Muscle of back (tissue), 11 donors: ENCODE results near the gene FLRT1. TPM values are rescaled to one million over a fixed set of nuclear protein-coding genes. Genes with fewer than 3 reads are reported as not detected.
"Not testable (repeated sequence)": the region's sequence is repeated elsewhere in the genome, so short reads cannot be mapped to it uniquely, and the experiment has no call there.

Source experiments
- DNase-seq, 3 donors: peaks; one replicate each; pipeline versions ENCODE4 v3.0.0 to v3.0.0-alpha.2; 2013
- polyA plus RNA-seq, 10 donors: library from polyadenylated mRNA; unstranded; fragments of 120-200 nt; gene quantifications; one replicate each; pipeline ENCODE4 v1.2.1, GENCODE V29; 2013; ENCODE audit not compliant: insufficient read length in 10 of 10

Gene FLRT1
- polyA plus RNA-seq, 10 donors, result 1.7 to 6.9 (median 2.3) TPM

DNA sequence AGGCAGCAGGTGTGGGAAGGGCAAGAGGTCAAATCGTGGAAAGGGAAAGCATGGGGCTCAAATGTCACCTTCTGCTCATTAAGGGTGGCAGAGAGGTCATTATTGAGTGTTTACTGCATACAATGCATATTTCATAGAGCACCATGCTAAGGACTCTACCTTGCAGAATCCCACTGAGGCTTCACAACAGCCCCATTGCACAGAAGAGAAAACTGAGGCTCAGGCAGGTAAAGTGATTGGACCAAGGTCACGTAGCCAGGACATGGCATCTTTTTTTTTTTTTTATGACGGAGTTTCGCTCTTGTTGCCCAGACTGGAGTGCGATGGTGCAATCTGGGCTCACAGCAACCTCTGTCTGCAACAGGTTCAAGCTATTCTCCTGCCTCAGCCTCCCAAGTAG lies 7.8 kb downstream of the FLRT1 start:
- DNase-seq, result no peak

DNA sequence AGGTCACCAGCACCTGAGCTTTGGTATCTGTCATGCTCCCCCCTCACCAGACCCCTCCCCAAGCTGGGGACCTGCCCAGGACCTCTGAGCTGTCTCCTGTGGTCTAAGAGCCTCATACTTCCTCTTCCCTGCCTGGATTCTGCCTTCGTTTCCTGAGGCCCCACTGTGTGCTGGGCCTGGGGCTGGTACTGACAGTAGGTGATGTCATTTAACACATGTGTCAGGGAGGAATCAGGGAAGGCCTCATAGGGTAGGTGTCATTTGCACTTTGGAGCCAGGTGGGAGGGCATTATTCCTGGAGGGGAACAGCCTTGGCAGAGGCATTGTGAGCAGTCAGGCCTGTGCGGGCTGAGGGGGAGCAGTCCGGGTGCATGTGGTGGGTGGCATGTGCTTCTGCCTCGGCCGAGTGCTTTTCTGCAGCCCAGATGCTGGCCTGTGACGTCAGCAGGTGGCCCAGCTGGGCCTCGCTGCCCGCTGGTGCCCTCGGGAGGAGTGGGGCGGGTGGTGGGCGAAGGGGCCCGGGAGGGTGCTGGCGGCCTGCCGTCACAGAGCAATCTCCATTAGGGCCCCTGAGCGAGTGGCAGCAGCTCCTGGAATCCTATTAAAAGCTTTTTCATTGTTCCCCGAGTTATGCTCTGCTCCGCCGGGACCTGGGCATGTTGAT lies 9.1 kb downstream of the FLRT1 start:
- DNase-seq, result no peak

DNA sequence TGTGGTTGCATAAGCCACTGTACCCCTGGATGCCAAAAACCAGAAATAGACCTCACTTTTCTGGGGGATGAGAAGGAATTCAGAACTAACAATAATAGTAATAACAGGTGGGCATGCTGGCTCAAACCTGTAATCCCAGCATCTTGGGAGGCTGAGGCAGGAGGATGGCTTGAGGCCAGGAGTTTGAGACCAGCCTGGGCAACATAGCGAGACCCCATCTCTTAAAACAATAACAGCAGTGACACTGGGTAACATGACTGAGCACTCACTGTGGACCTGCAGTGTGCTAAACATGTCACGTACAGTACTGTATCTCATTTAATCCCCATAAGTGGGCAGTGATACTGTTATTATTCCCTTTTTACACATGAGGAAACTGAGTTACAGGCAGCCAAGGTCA lies 10.0 kb downstream of the FLRT1 start:
- no peak for DNase-seq

DNA sequence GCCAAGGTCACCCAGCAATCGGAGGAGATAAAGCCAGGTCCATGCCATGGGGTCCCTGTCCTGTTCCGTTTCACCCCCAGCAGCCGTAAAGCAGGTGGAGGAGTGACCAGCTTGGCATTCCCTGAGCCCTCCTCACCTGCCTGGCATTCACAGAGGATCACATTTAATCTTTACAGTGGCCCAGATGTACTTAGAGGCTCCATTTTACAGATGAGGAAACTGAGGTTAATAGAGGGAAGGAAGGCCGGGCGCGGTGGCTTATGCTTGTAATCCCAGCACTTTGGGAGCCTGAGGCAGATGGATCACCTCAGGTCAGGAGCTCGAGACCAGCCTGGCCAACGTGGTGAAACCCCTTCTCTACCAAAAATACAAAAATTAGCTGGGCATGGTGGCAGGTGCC lies 11.6 kb downstream of the FLRT1 start:
- not testable (repeated sequence) for DNase-seq

DNA sequence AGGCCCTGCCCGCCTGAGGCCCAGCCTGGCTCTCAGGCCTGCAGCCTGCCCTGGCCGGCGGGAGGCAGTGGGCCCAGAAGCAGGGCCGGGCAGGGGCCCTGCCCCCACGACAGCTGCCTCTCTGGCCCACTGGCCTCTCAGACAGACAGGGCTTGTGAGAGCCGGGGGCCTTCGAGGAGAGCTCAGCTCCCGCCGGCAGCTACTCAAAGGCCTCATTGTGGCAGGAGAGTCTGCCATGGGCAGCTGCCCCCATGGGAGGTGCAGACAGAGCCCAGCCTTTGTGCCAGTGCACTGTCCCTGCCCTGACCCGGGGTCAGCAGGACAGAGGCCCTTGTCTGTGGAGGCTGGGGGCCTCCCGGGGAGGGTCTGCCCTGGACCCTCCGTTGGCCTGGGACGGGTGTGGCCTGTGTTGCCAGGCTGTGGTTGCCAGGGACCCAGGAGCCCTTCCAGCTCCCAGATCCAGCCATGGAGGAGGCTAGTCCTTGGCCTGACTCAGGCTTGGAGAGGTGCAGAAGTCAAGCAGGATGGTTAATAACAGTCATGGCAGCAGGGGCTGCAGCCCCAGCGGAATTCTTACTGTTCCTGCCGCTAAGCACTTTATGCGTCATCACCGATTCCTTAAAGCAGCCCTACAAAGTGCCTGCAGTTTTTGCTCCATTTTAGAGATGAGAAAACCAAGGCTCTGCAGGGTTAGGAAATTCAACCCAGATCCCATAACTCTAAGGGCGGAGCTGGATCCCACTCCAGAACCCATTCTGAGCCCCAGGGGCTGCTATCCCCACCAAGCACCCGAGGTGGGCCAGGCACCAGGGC lies 12.5 kb downstream of the FLRT1 start:
- peak; percentile 36 to 73 (median 38) for DNase-seq

DNA sequence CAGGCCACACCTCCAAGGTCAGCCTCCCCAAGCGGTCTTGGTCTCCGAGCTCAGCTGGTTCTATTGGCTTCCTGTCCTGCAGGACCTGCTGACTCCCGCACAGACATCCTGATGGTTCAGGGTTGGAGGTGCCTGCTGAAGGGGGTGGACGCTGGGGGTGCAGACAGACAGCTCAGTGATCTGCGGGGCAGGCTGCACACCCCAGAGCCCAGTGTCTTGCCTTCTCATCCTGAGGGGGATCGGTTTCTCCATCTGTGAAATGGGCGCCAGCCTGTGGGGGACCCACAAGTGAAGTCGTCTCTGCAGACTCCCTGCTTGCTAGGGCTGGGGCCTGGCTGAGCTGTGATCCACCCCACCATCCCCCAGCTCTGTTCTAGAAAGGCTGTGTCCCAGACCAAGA lies 13.8 kb downstream of the FLRT1 start:
- no peak for DNase-seq

DNA sequence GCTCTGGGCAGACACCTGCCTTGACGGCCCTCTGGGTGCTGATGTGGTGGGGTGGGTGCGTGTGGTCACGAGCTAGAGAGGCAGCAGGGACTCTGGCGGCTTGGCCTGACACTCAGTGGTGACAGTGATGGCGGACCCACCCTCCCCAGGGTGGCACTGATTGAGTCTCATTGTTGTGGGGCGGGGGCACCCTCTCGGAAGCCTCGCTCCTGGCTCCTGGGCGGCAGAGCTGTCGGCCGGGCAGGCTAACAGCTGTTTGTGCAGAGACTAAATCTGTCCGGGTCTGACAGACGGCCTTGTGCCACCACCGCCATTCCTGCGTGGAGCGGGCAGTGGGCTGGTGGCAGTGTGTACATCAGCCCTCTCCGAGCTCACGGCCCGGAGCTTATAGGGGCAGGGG lies 15.6 kb downstream of the FLRT1 start:
- no peak for DNase-seq

DNA sequence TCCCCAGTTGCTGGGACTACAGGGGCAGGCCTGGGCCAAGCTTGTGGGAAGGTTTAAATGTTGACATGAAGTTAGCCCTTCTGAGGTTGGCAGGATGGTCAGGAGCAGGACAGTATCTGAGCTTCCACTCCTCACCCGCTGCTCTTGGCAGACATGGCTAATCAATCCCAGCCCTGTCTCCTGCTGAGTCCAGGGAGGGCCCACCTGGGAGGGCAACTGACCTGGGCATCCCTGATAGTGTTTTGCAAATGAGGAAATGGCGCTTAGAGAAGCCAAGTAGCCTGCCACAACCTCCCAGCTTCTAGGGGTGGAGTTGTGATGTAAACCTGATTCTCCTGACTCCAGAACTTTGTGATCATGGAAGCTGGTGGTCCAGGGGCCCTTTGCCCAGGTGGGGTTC lies 16.7 kb downstream of the FLRT1 start:
- DNase-seq, result no peak

DNA sequence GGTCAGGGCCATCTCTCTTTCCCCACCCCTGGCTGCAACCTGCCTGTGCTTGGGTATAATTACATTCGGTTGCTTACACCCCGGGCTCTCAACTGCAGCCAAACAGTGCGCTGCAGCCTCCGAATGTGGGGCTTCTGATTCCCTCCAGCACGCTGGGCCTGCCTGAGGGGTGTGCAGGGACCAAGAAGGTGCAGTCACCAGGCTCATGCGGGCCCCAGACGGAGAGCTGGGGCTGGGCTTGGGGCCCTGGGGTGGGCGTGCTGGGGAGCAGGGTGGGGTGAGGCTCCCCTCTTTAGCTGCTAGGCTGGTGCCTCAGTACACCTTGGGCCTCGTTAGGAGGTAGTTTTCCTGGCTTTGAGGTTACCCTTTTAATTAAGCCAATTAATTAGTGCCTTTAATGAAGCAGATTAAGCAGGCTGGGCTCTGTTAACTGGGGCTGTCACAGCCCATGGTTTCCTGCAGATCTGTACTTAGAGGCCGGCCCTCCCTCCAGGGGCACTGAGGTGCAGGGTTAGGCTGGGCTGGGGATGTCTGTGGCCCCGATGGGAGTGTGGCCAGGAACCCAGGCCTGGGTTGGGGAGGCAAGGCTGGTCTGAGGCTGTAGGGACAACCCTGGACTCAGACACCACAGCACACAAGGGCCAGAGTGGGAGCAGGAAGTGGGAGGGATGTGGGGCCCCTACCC lies 17.3 kb downstream of the FLRT1 start:
- no peak for DNase-seq

DNA sequence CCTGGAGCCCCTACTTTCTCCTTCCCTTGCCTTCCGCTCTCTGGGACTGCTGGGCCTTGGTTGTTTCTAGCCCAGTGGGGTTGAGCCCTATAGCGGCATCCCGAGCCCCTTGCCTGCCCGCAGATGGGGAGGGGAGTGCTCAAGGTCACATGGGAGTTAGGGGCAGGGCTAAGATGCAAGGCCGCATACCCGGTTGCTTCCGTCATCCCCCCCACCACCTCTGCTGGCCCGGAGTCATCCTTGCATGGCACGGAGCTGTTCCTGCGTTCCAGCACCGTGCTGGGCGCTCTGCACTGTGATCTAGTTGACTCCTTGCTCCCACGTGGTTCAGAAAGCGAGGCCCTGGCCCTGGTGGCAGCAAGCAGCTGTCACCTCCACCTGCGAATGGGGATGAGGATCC lies 18.0 kb downstream of the FLRT1 start:
- no peak for DNase-seq

DNA sequence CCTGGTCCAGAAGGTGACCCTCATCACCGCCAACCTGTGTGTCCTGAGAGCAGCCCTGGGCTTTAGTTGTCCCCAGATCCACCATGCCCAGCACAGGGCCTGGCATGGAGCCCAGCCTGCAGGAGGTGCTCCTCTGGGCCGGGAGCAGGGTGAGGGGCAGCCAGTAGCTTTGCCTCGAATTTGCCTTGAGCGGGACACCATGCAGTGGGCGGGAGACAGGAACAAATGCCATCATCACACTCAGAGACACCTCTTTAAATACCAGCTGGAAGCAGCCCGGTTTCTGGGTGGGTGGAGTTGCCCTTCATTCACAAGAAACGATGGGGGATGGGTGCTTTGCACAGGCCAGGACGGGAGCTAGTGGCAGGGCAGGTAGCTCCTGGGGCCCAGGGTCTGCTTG lies 19.3 kb downstream of the FLRT1 start:
- no peak for DNase-seq

DNA sequence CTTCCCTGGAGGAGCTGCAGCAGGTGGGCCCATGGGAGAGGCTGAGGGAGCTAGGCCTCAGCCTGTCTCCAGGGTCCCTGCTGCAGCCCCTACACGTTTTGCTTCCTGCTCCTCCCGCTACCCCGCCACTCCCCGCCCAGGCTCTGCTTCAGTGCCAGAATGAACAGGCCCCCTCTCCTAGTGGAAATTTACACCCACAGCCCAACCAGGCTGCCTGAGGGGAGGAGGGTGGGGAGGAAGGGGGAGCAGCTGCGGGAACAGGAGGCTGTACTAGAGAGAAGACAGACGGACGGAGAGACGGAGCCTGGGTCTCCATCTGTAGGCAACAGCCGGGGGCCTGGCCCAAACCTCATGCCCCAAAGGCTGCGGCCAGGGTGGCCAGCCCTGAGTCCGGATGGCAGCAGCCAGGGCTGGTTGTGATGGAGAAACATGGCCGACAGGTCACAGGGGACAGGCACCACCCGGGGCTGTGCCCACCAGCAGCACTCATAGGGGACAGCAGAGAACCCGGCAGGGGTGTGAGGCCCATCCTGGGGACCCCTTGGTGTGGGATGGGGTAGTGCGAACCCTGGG lies 20.6 kb downstream of the FLRT1 start:
- peak; percentile 33 to 85 (median 66) for DNase-seq

DNA sequence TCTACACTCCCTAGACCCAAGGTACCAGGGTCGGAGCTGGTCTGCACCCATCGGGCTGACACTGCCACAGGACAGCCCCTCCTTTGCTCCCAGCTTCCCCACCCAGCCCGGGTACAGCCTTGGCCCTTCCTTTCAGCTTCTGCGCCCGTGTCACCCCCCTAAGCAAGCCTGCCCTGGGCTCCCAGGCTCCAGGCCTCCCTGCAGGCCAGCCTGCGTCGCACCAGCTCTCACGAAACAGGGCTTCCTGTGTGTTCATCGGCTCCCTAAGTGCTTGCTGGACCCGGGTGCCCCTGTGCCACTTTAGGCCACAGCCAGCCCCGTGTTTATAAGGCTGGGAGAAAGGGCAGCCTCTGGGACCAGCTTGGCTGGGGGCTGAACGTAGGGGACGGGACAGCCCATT lies 21.1 kb downstream of the FLRT1 start:
- no peak for DNase-seq

DNA sequence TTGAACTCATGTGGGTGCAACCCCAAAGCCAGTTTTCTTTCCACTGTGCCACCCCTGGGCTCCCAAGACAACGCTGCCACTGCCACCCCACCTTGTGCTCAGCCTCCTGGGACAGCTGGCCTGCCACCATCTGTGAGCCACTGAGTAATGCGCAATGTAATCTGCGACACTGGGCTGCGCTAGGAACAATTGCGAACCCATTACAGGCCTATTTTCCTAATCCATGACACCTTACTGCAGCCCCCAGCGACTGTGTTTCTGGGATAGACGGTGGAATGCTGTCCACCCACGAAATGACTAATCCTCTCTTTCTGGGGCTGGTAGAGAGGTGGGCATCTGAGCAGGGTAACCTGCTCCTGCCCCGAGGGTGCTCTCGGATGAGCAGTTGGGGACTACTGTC lies 22.2 kb downstream of the FLRT1 start:
- no peak for DNase-seq

DNA sequence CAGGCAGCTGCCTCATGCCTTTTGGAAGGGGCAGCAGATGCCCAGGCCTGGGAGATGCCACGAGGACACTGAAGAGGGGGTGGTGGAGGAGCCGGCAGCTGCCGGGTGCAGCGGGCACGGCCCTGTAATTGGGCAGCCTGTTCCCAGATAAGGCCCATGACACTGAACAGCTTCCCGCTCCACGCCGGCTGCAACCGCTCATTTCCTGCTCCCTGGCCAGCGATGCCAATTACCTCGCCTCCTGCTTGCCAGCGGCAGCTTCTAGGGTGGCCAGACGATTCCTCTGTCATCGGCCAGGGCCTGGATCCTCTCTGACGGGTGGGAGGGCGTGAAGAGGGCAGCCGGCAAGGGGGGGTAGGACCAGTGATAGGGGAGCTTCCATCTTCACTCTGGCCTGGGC lies 22.8 kb downstream of the FLRT1 start:
- DNase-seq, result peak in 2 of 3 donors; percentile 39 to 62

DNA sequence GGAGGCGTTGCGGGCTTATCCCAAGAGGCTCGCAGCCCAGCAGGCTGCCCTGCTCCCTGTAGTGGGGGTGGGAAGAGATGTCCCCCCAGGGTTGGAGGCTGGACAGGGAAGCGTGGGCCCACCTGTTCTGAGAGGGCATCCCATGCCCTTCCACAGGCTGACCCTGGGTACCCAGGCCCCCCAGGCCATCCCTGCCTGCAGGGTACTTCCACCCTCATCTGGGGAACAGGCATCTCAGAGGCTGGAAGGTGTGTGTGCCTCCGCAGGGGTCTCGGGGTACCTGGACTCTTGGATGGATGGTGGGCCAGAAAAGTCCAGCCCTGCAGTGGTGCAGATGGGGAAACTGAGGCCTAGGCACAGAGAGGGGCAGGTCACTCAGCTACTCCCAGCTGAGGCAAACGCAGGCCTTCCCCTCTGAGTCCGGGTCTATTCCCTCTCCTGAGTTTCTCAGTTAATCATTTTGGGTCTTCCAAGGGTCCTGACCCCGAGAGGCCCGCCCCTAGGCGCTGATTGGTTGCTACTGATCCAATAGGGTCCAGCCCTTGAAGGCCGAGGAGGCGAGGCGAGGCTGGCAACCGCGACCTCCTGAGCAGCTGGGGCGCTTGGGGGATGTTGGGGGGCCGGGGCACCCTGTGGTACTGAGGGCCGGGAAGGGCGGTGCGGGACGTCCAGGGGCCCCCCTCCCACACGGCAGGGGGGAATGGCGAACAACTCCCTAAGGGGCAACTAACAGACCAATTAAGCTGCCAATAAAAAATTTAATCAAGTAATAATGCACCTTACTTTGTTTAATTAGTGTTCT lies 23.8 kb downstream of the FLRT1 start:
- no peak for DNase-seq

DNA sequence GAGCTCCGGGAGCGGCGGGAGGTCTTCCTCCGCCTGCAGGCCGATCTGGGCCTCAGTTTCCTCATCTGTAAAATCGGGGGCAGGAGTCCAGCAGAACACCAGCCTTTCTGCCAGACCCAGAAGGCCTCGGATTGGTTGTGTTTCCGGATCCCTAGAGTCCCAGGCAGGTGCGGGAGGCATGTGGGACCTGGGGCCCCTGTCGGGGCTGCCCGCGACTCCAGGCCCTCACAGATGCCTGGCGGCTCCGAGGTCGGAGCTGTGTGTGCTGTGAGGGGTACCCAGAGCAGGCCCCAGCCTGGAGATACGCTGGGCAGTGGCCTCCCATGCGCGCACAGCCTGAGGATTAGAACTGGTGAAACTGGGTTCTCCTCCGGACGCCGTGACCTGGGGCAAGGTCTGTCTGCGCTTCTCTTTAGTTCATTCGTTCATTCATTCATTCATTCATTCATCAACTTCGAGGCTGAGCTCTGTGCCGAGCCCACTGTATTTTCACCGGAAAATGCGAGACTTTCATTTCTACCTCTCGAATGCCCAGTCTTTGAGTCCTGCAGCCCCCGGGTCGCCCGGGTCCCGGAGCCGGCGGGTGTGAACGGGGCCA lies 24.6 kb downstream of the FLRT1 start:
- DNase-seq, result no peak

DNA sequence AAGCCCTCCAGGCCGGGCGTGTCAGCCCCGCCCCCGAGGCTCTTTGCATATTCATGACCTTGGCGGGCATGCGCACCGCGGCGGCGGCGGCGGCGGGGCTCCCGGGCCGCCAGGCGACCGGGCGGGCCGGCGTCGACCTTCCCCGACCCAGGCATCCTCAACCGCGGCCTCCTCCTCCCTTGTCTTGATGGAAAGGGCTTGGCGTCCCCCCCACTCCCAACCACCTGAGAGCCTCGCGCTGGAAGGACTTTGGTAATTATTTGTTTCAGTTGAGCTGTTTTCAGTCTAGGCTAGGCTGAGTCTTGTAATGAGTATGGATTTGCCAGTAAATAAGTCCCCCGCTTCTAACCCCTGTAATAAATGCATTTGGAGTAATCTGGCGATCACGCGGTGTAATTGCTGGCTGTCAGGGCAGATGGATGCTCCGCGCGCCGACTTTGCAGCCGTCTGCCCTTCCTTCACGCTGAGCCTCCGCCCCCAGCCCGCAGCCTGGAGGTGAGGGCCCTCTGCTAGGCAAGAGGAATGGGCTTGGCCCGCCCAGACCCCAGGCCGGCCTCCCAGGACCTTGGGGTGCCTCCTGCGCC lies 25.2 kb downstream of the FLRT1 start:
- peak in 1 of 3 donors; percentile 67 for DNase-seq

DNA sequence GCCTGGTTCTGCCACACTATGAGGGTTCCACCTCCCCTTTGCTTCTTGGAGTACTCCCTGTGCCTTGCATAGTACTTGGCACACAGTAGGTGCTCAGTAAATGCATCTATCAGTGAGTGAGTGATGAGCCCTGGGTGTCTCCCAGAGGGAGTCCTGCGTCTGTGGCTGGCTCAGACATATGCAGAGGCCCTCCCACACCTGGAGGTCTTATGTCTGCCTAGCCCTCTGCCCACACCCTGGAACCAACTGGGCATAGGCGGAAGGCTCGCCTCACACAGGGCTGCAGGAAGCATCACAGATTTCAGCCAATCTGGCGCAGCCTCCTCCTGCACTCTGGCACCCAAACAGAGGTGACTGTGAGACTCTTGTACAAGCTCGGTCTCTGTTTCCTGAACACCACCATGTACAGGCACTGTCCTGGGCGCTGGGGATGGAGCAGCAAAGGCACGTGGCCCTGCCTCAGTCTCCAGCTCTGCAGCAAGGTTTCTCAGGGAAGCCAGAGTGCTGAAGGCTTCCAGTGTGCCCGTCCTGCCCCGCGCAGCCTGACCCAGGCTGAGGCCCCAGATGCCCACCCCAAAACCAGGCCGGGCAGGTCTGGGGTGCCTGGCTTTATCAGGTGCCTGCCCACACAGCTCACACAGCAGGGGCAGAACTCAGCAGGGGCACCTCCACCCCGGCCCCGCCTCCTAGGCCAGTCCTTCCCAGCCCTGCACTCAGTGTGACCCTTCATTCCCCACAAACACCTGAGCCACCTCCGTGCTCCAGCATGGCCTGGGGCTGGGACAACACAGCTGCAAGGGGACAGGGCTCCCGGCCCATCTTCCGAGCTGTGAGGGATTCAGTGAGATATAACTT lies 26.7 kb downstream of the FLRT1 start:
- DNase-seq, result no peak

DNA sequence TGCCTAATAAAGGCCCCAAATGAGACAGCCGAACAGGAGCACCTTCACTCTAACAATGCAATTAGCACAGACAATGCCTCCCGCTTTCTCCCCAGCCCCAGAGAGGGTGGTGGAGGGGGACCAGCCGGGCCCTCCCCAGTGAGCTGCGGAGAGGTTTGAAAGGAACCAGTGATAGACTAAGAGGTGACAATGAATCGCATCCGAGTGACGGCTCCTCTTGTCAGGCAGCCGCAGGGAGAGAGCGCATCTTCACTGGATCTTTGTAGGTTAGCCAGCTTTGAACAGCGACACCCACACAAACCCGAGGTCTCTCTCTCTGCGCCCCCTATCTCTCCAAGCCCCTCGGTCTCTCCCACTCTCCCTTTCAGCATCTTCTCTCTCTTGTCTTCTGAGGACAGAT lies 28.0 kb downstream of the FLRT1 start:
- DNase-seq, result no peak
